Measurements from ENCODE around the gene FARP2. TPM values are rescaled to one million over a fixed set of nuclear protein-coding genes. Genes with fewer than 3 reads are reported as not detected.

Gene FARP2
- total RNA-seq, 1 experiment from 2014 or later = 30.4 TPM

- no peak for DNase-seq (ENCODE audit: extremely low read depth, low read depth)
Observed at GRCh38 chr2:241324775-241325174, 31.3 kb upstream of the FARP2 start.

GRCh38 chr2:241325257-241325656, 30.8 kb upstream of the FARP2 start:
- no peak for DNase-seq (ENCODE audit: extremely low read depth, low read depth)

GRCh38 chr2:241329669-241330615, 26.1 kb upstream of the FARP2 start:
- no peak for DNase-seq (ENCODE audit: extremely low read depth, low read depth)

- DNase-seq (ENCODE audit: extremely low read depth, low read depth) = no peak
Observed at GRCh38 chr2:241330616-241330981, 25.5 kb upstream of the FARP2 start.

GRCh38 chr2:241334813-241335212, 21.3 kb upstream of the FARP2 start:
- DNase-seq (ENCODE audit: extremely low read depth, low read depth) = no peak

- DNase-seq (ENCODE audit: extremely low read depth, low read depth) = no peak
Observed at GRCh38 chr2:241339839-241340630, 16.1 kb upstream of the FARP2 start.

GRCh38 chr2:241340631-241341163, 15.4 kb upstream of the FARP2 start:
- no peak for DNase-seq (ENCODE audit: extremely low read depth, low read depth)

GRCh38 chr2:241344925-241345651, 11.0 kb upstream of the FARP2 start:
- no peak for DNase-seq (ENCODE audit: extremely low read depth, low read depth)

GRCh38 chr2:241349941-241350340, 6.1 kb upstream of the FARP2 start:
- DNase-seq (ENCODE audit: extremely low read depth, low read depth) = no peak

GRCh38 chr2:241350530-241350877, 5.6 kb upstream of the FARP2 start:
- no peak for DNase-seq (ENCODE audit: extremely low read depth, low read depth)

GRCh38 chr2:241350878-241351639, 5.0 kb upstream of the FARP2 start:
- DNase-seq (ENCODE audit: extremely low read depth, low read depth) = no peak

- DNase-seq (ENCODE audit: extremely low read depth, low read depth) = no peak
Observed at GRCh38 chr2:241351640-241352031, 4.4 kb upstream of the FARP2 start.

GRCh38 chr2:241352227-241352626, 3.9 kb upstream of the FARP2 start:
- DNase-seq (ENCODE audit: extremely low read depth, low read depth) = no peak

GRCh38 chr2:241354668-241355658, 1.1 kb upstream of the FARP2 start:
- DNase-seq (ENCODE audit: extremely low read depth, low read depth) = peak; percentile 86

GRCh38 chr2:241356871-241357260, 781 bp downstream of the FARP2 start:
- DNase-seq (ENCODE audit: extremely low read depth, low read depth) = no peak

- no peak for DNase-seq (ENCODE audit: extremely low read depth, low read depth)
Observed at GRCh38 chr2:241357531-241357930, 1.4 kb downstream of the FARP2 start.

- no peak for DNase-seq (ENCODE audit: extremely low read depth, low read depth)
Observed at GRCh38 chr2:241358470-241358869, 2.4 kb downstream of the FARP2 start.

GRCh38 chr2:241359481-241360045, 3.5 kb downstream of the FARP2 start:
- DNase-seq (ENCODE audit: extremely low read depth, low read depth) = no peak

GRCh38 chr2:241363426-241363825, 7.3 kb downstream of the FARP2 start:
- no peak for DNase-seq (ENCODE audit: extremely low read depth, low read depth)
